Chondrocyte (in vitro differentiated cells): ENCODE results near the gene USO1. TPM values are rescaled to one million over a fixed set of nuclear protein-coding genes. Genes with fewer than 3 reads are reported as not detected.
A peak's percentile ranks its signal among the peaks of the same experiment; 100 is the strongest.

Experiments
- DNase-seq: peaks from one replicate; pipeline ENCODE4 v3.0.0; 2021; ENCODE audit warnings: mixed read lengths, low spot score
- H3K27ac Mint-ChIP-seq: one replicate; pipeline ENCODE4 v1.8.0; 2021; ENCODE audit warnings: mild to moderate bottlenecking, moderate library complexity, mixed read lengths; ENCODE audit not compliant: unreplicated experiment
- H3K27me3 Mint-ChIP-seq: 2 replicates; pipeline ENCODE4 v1.8.0; 2021; ENCODE audit warnings: low read depth, mixed read lengths
- H3K36me3 Mint-ChIP-seq: 2 replicates; pipeline ENCODE4 v1.8.0; 2021; ENCODE audit warnings: low read depth, mixed read lengths
- H3K4me1 Mint-ChIP-seq: 2 replicates; pipeline ENCODE4 v1.8.0; 2021; ENCODE audit warnings: low read depth, mild to moderate bottlenecking, mixed read lengths
- H3K4me3 Mint-ChIP-seq: one replicate; pipeline ENCODE4 v1.8.0; 2021; ENCODE audit warnings: mild to moderate bottlenecking, moderate library complexity, mixed read lengths; ENCODE audit not compliant: unreplicated experiment
- H3K9me3 Mint-ChIP-seq: 2 replicates; pipeline ENCODE4 v1.8.0; 2021; ENCODE audit warnings: low read depth, mixed read lengths
- total RNA-seq: library from RNA; stranded (reverse); gene quantifications from 3 replicates; pipeline ENCODE4 v1.2.1, GENCODE V29; 2021
- TF ChIP-seq, protein P1 (sequence below): fragments of 200-600 bp; sonication (generic); IDR thresholded peaks from 2 replicates; pipeline ENCODE4 v1.5.0; 2021; ENCODE audit warnings: antibody characterized with exemption, mild to moderate bottlenecking, moderate library complexity

The USO1 gene
- total RNA-seq, 1 donor from 2014 or later, result 86.4 TPM

DNA sequence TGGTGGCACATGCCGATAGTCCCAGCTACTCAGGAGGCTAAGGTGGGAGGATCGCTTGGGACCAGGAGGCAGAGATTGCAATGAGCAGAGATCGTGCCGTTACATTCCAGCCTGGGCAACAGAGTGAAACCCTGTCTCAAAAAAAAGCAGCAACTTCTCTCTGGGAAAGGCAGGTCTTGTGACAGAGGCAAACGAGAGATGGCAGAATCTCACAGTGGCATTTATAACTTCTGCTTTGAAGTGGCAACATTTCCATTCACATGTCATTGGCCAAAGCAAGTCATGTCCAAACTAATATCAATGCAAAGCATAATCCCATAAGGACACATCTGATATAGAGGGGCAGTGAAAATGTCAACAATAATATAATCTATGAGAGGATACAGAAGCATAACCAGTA lies 98.0 kb downstream of the USO1 start:
- TF ChIP-seq, protein P1, sequence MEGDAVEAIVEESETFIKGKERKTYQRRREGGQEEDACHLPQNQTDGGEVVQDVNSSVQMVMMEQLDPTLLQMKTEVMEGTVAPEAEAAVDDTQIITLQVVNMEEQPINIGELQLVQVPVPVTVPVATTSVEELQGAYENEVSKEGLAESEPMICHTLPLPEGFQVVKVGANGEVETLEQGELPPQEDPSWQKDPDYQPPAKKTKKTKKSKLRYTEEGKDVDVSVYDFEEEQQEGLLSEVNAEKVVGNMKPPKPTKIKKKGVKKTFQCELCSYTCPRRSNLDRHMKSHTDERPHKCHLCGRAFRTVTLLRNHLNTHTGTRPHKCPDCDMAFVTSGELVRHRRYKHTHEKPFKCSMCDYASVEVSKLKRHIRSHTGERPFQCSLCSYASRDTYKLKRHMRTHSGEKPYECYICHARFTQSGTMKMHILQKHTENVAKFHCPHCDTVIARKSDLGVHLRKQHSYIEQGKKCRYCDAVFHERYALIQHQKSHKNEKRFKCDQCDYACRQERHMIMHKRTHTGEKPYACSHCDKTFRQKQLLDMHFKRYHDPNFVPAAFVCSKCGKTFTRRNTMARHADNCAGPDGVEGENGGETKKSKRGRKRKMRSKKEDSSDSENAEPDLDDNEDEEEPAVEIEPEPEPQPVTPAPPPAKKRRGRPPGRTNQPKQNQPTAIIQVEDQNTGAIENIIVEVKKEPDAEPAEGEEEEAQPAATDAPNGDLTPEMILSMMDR, result no peak
- Mint-ChIP-seq H3K4me1 (no peaks in the 10 kb centered on the region), H3K27ac (peak overlapping the region; percentile 22), H3K4me3 (no peak overlapping the region), H3K9me3 (no peaks in the 10 kb centered on the region), H3K27me3 (no peaks in the 10 kb centered on the region), H3K36me3 (peaks cover 18% of the 10 kb centered on the region)
- no peak for DNase-seq

DNA sequence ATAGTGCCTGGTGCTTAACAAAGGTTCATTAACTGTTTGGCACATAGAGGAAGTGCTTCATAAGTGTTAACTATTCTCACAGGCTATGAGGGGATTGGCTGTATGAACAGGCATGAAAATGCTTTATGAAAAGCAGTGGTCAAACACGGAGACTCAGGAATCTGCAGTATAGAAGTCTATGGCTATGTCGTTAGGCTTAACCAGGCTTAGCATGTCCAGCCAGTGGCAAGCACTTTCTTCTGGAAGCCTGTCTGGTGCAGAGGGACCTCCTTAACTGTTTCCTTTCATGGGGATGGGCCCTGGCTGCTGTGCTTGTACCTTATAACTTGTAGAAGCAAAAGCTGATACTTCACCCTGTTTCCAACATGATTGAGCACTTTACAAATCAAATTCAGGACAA lies 99.4 kb downstream of the USO1 start:
- Mint-ChIP-seq H3K36me3 (peaks cover 12% of the 10 kb centered on the region), H3K27ac (no peak overlapping the region), H3K4me1 (no peaks in the 10 kb centered on the region), H3K4me3 (no peak overlapping the region), H3K27me3 (no peaks in the 10 kb centered on the region), H3K9me3 (no peaks in the 10 kb centered on the region)
- DNase-seq, result no peak
- TF ChIP-seq, protein P1, result no peak

DNA sequence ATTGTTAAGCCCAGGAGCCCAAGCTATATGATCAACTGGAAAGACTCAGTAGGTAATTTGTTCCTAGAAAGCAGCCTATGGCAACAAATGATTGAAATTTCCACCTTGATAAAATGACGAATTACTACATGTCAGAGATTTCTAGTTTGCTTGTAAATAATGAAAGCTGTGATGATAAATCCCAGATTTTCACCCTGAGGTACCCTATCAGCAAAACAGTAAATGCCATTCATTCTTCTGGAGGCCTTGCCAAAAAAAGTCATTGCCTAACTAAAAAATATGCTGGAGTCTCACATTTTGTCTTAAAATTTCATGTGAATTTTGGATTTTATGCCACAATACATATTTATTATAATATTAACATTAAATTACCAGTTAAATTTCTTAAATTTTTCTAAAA lies 106.5 kb downstream of the USO1 start:
- no peak for DNase-seq
- no peaks in the 10 kb centered on the region for H3K9me3 Mint-ChIP-seq
- H3K36me3 Mint-ChIP-seq, result no peaks in the 10 kb centered on the region
- no peaks in the 10 kb centered on the region for H3K4me1 Mint-ChIP-seq
- H3K27me3 Mint-ChIP-seq, result no peaks in the 10 kb centered on the region
- TF ChIP-seq, protein P1, result no peak
- no peak overlapping the region for H3K27ac Mint-ChIP-seq
- no peak overlapping the region for H3K4me3 Mint-ChIP-seq

DNA sequence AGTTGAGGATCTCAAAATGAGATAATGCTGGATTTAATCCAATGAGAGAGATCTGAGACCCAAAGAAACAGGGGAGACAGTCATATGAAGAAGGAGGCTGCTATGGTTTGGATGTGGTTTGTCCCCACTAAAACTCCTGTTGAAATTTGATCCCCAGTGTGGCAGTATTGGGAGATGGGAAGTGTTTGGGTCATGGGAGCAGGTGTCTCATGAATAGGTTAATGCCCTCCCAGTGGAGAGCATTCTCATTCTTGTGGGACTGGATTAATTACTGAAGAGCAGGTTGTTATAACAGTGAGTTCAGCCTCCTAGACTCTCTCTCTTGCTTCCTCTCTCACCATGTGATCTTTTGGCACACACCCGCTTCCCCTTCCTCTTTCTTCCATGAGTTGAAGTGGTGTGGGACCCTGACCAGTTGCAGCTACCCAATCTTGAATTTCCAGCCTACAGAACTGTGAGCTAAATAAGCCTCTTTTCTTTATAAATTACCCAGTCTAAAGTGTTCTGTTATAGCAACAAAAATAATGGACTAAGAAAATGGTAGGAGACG lies 107.6 kb downstream of the USO1 start:
- Mint-ChIP-seq H3K4me3 (no peak overlapping the region), H3K9me3 (no peaks in the 10 kb centered on the region), H3K27me3 (no peaks in the 10 kb centered on the region), H3K4me1 (no peaks in the 10 kb centered on the region), H3K36me3 (no peaks in the 10 kb centered on the region), H3K27ac (no peak overlapping the region)
- TF ChIP-seq, protein P1, result no peak
- no peak for DNase-seq

DNA sequence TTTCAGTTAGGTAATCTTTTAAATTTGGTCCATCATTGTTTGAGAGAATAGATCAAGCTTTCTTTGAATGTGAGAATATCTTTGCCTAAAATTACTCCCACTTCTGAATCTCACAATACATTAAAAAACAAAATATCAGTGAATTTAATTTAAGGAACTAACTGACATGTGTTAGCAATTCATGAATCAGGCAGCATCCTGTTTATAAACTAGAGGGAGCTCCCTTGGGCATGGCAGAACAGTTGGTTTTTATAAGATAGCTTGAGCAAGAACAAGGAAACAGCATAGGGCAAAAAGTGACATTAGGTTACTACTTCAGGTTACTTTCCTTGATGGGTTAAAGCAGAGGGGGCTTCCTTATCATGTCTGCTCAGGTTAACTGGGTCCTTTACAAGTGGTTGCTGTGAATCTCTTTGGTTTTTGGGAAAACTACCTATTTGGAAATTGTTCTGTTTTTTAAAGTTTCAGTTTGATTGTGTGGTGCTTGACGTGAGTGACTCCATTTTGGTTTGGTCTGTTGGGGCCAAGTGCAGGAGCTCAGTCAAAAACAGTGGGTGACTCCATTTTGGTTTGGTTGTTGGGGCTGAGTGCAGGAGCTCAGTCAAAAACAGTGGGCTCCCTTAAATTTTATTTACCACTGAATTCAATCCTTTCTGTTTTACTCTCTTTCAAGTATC lies 109.9 kb downstream of the USO1 start:
- no peak for DNase-seq
- H3K36me3 Mint-ChIP-seq, result no peaks in the 10 kb centered on the region
- TF ChIP-seq, protein P1, result no peak
- H3K9me3 Mint-ChIP-seq, result no peaks in the 10 kb centered on the region
- no peak overlapping the region for H3K27ac Mint-ChIP-seq
- no peak overlapping the region for H3K4me3 Mint-ChIP-seq
- H3K4me1 Mint-ChIP-seq, result no peaks in the 10 kb centered on the region
- no peaks in the 10 kb centered on the region for H3K27me3 Mint-ChIP-seq
